ENCODE data around the gene LRP1B.

DNA sequence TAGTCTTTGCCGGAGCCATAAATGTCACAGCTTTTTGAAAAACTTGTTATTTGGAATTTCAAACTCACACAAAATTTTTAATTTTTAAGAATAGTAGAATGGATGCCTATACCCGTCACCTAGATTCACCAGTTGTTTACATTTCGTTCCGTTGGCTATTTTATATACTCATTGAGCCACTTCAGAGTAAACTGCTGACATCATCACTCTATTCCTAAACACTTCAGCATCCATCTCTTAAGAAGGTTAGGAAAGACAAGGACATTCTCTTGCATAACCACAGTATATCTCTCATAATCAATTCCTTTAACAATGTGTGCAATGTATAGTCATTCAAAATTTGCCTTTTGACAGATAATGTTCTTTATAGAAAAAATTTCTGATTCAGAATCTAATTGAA, 1065.8 kb downstream of the LRP1B start:
- no peak for TF ChIP-seq TAF1 (conservative IDR thresholded peaks at IDR 0.05)
- TF ChIP-seq EGR1 (IDR thresholded peaks at IDR 0.05; ENCODE audit: low read depth in 2 of 2): no peak
- no peak for TF ChIP-seq CTCF (IDR thresholded peaks at IDR 0.05; ENCODE audit: low read depth, low read length, missing input control)
- TF ChIP-seq REST (IDR thresholded peaks at IDR 0.05): no peak
- no peak for TF ChIP-seq RAD21 (IDR thresholded peaks at IDR 0.05)
- TF ChIP-seq RXRA (IDR thresholded peaks at IDR 0.05): no peak
- TF ChIP-seq, protein P1, sequence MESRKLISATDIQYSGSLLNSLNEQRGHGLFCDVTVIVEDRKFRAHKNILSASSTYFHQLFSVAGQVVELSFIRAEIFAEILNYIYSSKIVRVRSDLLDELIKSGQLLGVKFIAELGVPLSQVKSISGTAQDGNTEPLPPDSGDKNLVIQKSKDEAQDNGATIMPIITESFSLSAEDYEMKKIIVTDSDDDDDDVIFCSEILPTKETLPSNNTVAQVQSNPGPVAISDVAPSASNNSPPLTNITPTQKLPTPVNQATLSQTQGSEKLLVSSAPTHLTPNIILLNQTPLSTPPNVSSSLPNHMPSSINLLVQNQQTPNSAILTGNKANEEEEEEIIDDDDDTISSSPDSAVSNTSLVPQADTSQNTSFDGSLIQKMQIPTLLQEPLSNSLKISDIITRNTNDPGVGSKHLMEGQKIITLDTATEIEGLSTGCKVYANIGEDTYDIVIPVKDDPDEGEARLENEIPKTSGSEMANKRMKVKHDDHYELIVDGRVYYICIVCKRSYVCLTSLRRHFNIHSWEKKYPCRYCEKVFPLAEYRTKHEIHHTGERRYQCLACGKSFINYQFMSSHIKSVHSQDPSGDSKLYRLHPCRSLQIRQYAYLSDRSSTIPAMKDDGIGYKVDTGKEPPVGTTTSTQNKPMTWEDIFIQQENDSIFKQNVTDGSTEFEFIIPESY (IDR thresholded peaks at IDR 0.05): no peak
- no peak for TF ChIP-seq FOXA1 (IDR thresholded peaks at IDR 0.05)
